DND-41 (cell line): ENCODE data around the gene SSTR3.

Experiments
- ATAC-seq: fragments of 200-7000 bp; cut with Tn5 transposase; 3 replicates; pipeline ENCODE4 v1.9.1; 2021; ENCODE audit warnings: low read depth; ENCODE audit not compliant: insufficient read depth
- DNase-seq: peaks from one replicate; pipeline ENCODE4 v3.0.0-alpha.2; 2020
- H2AFZ ChIP-seq: 2 replicates; pipeline ENCODE4 v1.6.0; 2012; ENCODE audit warnings: low read depth, low read length
- H3K27ac ChIP-seq: 2 replicates; pipeline ENCODE4 v1.5.1; 2012; ENCODE audit warnings: low read length, inconsistent platforms
- H3K27me3 ChIP-seq: fragments of 200-600 bp; sonication (generic); 2 replicates; pipeline ENCODE4 v1.6.0; 2012; ENCODE audit warnings: low read length, mild to moderate bottlenecking, inconsistent platforms; ENCODE audit not compliant: insufficient read depth, poor library complexity
- H3K36me3 ChIP-seq: 2 replicates; pipeline ENCODE4 v1.5.1; 2012; ENCODE audit warnings: low read length, inconsistent platforms; ENCODE audit not compliant: insufficient read depth
- H3K4me1 ChIP-seq: 2 replicates; pipeline ENCODE4 v1.5.1; 2012; ENCODE audit warnings: mild to moderate bottlenecking, low read length; ENCODE audit not compliant: insufficient read depth
- H3K4me2 ChIP-seq: 2 replicates; pipeline ENCODE4 v1.6.0; 2012; ENCODE audit warnings: mild to moderate bottlenecking, moderate library complexity, low read length, inconsistent platforms; ENCODE audit not compliant: insufficient read depth
- H3K4me3 ChIP-seq, 2 experiments: fragments of 200-600 bp in 1 of 2; shearing (Covaris generic) in 1 of 2; 2 replicates each; pipeline ENCODE4 v1.5.1; 2012 to 2016; ENCODE audit warnings: inconsistent platforms in 2 of 2, low read length in 2 of 2, mild to moderate bottlenecking in 2 of 2, low read depth in 1 of 2, moderate library complexity in 1 of 2
- H3K79me2 ChIP-seq: 2 replicates; pipeline ENCODE4 v1.6.0; 2012; ENCODE audit warnings: low read length, inconsistent platforms; ENCODE audit not compliant: insufficient read depth
- H3K9ac ChIP-seq: 2 replicates; pipeline ENCODE4 v1.6.0; 2012; ENCODE audit warnings: low read depth, mild to moderate bottlenecking, inconsistent platforms, low read length, moderate library complexity
- H3K9me3 ChIP-seq: 2 replicates; pipeline ENCODE4 v1.5.1; 2012; ENCODE audit warnings: low read length, moderate library complexity, mild to moderate bottlenecking, inconsistent platforms; ENCODE audit not compliant: insufficient read depth, severe bottlenecking
- H4K20me1 ChIP-seq: 2 replicates; pipeline ENCODE4 v1.6.0; 2012; ENCODE audit warnings: low read length; ENCODE audit not compliant: insufficient read depth
- CTCF ChIP-seq: IDR thresholded peaks from 2 replicates; pipeline ENCODE4 v1.5.1; 2012; ENCODE audit warnings: borderline replicate concordance, low read length, moderate library complexity, mild to moderate bottlenecking; ENCODE audit not compliant: poor library complexity, severe bottlenecking; ENCODE audit errors: extremely low read depth
- EZH2 ChIP-seq: IDR thresholded peaks from 3 replicates; pipeline ENCODE4 v1.6.1; 2012; ENCODE audit warnings: borderline replicate concordance, low read depth, mild to moderate bottlenecking, moderate library complexity, low read length, inconsistent platforms; ENCODE audit not compliant: severe bottlenecking

The SSTR3 gene

GRCh38 chr22:37167176-37167980, 44.9 kb downstream of the SSTR3 start:
- peak overlapping the region; percentile 76; the same call in 1 of the 2 replicates for H2AFZ ChIP-seq
- TF ChIP-seq EZH2 (no peak), CTCF (no peak)
- no peaks in the 10 kb centered on the region for H3K9me3 ChIP-seq
- H3K27ac ChIP-seq = no peak overlapping the region
- no peaks in the 10 kb centered on the region for H3K79me2 ChIP-seq
- no peak overlapping the region for H3K9ac ChIP-seq
- no peaks in the 10 kb centered on the region for H3K36me3 ChIP-seq
- H3K27me3 ChIP-seq = peaks cover 3% of the 10 kb centered on the region
- H3K4me2 ChIP-seq = no peak overlapping the region
- no peak for ATAC-seq
- H3K4me1 ChIP-seq = peaks cover 7% of the 10 kb centered on the region
- H4K20me1 ChIP-seq = no peaks in the 10 kb centered on the region
- H3K4me3 ChIP-seq = no peak overlapping the region
- DNase-seq = no peak

- Histone ChIP-seq H3K4me1 (peaks cover 7% of the 10 kb centered on the region), H3K79me2 (no peaks in the 10 kb centered on the region), H3K9me3 (peaks cover under 1% of the 10 kb centered on the region), H3K4me3 (peak overlapping the region in 1 of 2 experiments; percentile 21; a peak in 1 of 4 replicates), H3K9ac (no peak overlapping the region), H4K20me1 (no peaks in the 10 kb centered on the region), H3K27me3 (peaks cover 3% of the 10 kb centered on the region), H3K4me2 (peak overlapping the region; percentile 51), H3K36me3 (no peaks in the 10 kb centered on the region), H3K27ac (no peak overlapping the region), H2AFZ (peak overlapping the region; percentile 76)
- no peak for TF ChIP-seq EZH2
- peak; percentile 96 for TF ChIP-seq CTCF
- DNase-seq = peak; percentile 78
- peak; percentile 92 for ATAC-seq
These were observed 45.6 kb downstream of the SSTR3 start for GRCh38 chr22:37166675-37167066.

GRCh38 chr22:37165940-37166674, 46.2 kb downstream of the SSTR3 start:
- peak; percentile 15; the same call in 1 of the 3 replicates for ATAC-seq
- no peak overlapping the region for H2AFZ ChIP-seq

More at GRCh38 chr22:37165940-37166674, 46.2 kb downstream of the SSTR3 start:
- no peaks in the 10 kb centered on the region for H4K20me1 ChIP-seq
- TF ChIP-seq CTCF = no peak
- no peak for TF ChIP-seq EZH2
- H3K4me2 ChIP-seq = 0 out of 2 replicates have a peak overlapping the region, but pooled peaks have one; percentile 51
- no peaks in the 10 kb centered on the region for H3K36me3 ChIP-seq
- no peak overlapping the region for H3K4me3 ChIP-seq
- no peak for DNase-seq
- H3K27ac ChIP-seq = no peak overlapping the region
- H3K9me3 ChIP-seq = peaks cover 4% of the 10 kb centered on the region
- H3K9ac ChIP-seq = no peak overlapping the region
- H3K79me2 ChIP-seq = no peaks in the 10 kb centered on the region
- peaks cover 3% of the 10 kb centered on the region for H3K27me3 ChIP-seq
- H3K4me1 ChIP-seq = peaks cover 7% of the 10 kb centered on the region
